AG04449 (cell line): ENCODE data around the gene PVALEF.

Experiments used
- CTCF ChIA-PET: fragments of 350-600 bp; formaldehyde crosslinking; extraction: SDS; loops from one replicate; lab custom pipeline; 2021; ENCODE audit warnings: antibody characterized with exemption; lab: Yijun Ruan, JAX
- POLR2A ChIA-PET: fragments of 400-600, 350-600 bp; formaldehyde crosslinking; extraction: SDS; loops from one replicate; lab custom pipeline; 2020; ENCODE audit warnings: antibody characterized with exemption, inconsistent platforms; lab: Yijun Ruan, JAX
- DNase-seq: peaks from one replicate; pipeline ENCODE4 v3.0.0-alpha.2; 2010; ENCODE audit warnings: low read depth, low spot score
- H3K4me3 ChIP-seq: 2 replicates; pipeline ENCODE4 v1.5.1; 2011; ENCODE audit warnings: low read depth, mild to moderate bottlenecking, control low read depth, low read length
- TF ChIP-seq, protein P1 (sequence below): IDR thresholded peaks from one replicate; pipeline ENCODE4 v1.5.1; 2011; ENCODE audit warnings: mild to moderate bottlenecking, moderate library complexity, low read length, control low read depth, inconsistent platforms; ENCODE audit not compliant: insufficient read depth; ENCODE audit errors: missing control alignments

PVALEF gene

DNA sequence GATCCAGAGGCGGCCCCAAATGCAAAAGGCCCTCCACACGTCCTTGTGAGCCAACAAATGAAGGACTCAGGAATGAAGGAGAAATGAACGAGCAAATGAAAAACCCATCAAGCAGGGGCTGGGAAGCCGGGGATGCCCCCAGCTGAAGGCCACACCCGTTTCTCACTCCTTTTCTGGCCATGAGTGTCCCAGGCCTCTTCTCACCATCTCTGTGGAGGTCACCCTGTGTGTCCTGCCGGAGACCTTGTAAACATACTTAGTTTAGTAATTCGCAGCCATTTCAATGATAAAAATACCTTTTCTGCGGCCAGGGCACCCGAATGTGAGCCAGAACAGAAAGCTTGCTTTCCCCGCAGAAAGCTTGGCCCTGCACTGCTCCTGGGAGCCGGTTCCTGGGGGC, 21.8 kb downstream of the PVALEF start:
- DNase-seq = no peak
- ChIA-PET POLR2A (no interaction called here), CTCF (interaction anchor here (6.6 kb wide), 1 partner anchor 13 kb away, joined by 36 read pairs; no protein-coding TSS in a partner anchor)
- TF ChIP-seq, protein P1, sequence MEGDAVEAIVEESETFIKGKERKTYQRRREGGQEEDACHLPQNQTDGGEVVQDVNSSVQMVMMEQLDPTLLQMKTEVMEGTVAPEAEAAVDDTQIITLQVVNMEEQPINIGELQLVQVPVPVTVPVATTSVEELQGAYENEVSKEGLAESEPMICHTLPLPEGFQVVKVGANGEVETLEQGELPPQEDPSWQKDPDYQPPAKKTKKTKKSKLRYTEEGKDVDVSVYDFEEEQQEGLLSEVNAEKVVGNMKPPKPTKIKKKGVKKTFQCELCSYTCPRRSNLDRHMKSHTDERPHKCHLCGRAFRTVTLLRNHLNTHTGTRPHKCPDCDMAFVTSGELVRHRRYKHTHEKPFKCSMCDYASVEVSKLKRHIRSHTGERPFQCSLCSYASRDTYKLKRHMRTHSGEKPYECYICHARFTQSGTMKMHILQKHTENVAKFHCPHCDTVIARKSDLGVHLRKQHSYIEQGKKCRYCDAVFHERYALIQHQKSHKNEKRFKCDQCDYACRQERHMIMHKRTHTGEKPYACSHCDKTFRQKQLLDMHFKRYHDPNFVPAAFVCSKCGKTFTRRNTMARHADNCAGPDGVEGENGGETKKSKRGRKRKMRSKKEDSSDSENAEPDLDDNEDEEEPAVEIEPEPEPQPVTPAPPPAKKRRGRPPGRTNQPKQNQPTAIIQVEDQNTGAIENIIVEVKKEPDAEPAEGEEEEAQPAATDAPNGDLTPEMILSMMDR = no peak
- no peak overlapping the region for H3K4me3 ChIP-seq

DNA sequence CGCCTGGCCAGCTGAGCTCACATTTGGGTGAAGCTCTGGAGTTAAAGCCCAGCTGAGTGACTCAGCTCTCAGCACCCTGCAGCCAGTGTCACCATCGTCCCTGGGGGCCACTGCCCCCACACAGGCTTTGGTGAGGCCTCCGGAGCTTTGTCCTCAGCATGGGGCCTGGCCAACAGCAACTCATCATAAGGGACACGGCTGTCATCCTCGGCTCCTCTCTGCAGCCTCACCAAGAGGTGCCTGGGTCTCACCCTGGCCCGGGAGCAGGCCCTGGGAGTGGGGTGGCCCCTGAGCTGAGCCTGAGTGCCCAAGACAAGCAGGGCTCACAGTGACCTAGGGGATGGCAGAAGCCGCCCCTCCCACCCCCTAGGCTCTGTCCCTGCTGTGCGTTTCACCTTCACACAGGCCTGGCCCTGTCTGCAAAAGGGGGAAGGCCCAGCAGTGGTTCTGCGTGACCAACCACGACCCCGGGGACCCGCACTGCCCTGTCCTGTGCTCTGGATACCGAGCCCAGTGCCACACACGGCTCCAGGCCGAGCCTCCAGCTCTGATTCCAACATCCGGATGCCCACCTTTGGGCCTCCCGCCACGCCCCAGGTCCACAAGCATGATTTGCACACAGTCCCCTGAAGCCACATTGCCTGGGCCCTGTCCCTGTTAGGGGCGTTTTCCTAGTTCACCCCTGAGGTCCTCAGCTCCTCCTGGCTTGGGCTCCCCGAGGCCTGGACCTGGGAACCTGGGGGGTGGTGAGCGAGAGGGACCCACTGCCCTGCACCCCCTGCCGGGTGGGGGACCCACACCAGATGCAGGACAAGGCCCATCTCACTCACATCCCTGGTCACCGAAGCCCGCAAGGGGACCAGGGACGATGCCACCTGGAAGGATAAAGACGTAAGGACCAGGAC, 22.5 kb downstream of the PVALEF start:
- H3K4me3 ChIP-seq = no peak overlapping the region
- ChIA-PET POLR2A (no interaction called here), CTCF (interaction anchor here (6.6 kb wide), 1 partner anchor 12 kb away, joined by 36 read pairs; no protein-coding TSS in a partner anchor)
- DNase-seq = no peak
- TF ChIP-seq, protein P1 = no peak

DNA sequence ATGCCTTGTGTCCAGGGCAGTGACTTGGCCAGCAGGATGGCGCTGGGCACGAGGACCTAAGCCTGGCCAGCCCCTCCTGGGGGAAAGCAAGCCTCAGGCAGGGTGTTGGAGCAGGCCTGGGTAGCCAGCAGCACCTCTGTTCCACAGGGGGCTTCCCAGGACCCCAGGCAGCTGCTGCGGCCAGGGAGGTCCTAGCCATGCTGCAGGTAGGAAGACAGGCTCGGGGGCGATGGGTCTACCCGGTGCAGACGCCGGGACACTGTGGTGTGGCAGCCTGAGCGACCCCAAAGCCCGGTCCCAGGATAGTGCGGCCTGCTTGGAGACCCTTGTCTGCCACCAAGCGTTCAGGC, 23.2 kb downstream of the PVALEF start:
- ChIA-PET POLR2A (no interaction called here), CTCF (interaction anchor here (6.6 kb wide), 1 partner anchor 12 kb away, joined by 36 read pairs; no protein-coding TSS in a partner anchor)
- TF ChIP-seq, protein P1 = no peak

DNA sequence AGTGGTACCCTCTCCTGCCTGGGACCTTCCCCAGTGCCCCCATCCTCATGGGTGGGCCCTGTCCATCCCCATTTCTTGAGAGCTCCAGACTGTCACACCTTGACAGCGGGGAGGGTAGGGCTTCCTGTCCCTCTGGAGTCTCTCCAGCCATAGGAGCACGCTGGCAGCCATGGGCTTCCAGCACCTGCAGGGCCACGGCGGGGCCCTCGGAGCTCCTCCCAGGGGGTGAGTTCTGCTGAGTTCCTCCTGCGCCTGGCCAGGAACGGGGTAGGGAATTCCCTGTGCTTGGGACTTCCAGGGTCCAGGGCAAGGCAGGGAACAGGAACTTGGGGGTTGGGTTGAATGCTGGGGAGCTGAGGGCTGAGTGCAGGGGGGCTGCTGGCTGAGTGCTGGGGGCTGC, 23.7 kb downstream of the PVALEF start:
- no peak for DNase-seq
- TF ChIP-seq, protein P1 = no peak
- ChIA-PET CTCF (interaction anchor here (6.6 kb wide), 1 partner anchor 11 kb away, joined by 36 read pairs; no protein-coding TSS in a partner anchor), POLR2A (no interaction called here)
- no peak overlapping the region for H3K4me3 ChIP-seq

More for the DNA sequence above, 23.2 kb downstream of the PVALEF start:
- no peak overlapping the region for H3K4me3 ChIP-seq
- DNase-seq = no peak

DNA sequence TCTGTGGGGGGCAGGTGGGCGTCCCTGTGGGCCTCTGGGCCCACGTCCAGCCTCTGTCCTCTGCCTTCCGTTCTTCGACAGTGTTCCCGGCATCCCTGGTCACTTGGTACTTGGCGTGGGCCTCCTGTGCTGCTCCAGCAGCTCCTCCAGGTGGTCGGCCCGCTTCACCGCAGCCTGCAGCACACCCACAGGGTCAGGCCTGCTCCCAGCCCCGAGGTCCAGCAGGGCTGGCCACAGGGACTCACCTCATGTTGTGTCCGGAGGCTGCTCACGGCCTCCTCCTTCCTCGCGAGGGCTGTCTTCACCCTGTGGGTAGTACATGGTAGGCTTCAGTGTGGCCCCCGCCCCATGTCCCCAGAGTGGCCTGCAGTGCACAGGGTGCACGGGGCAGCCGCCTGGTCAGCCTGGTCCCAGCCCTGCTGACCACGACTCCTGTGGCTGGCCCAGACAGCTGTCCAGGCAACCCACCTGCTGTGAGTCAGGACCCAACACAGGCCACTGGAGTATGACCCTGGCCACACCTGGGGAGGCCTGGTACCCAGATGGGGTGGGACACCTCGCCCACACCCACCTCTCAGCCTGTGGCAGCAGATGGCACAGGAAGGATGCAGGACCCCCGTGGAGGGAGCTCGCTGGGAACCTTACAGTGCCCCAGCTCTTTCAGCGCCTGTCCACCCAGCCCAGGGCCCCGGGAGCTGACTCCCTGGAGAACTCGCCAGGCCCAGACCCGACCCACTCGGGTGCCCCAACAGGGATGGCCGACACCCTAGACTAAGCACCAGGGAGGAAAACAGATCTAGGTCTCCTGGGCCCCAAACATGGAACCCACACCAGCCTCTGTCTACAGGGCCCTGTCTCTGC, 24.6 kb downstream of the PVALEF start:
- ChIA-PET POLR2A (no interaction called here), CTCF (interaction anchor here (1.0 to 6.6 kb wide), 6 partner anchors 8 to 46 kb away, joined by 3 to 36 read pairs (median 5); no protein-coding TSS in a partner anchor)
- DNase-seq = no peak
- no peak overlapping the region for H3K4me3 ChIP-seq
- TF ChIP-seq, protein P1 = peak; percentile 6
